ENCODE results near the gene ERC2. TPM values are rescaled to one million over a fixed set of nuclear protein-coding genes. Genes with fewer than 3 reads are reported as not detected.

ERC2 gene
- total RNA-seq, 2 donors from 2014 or later: 0.21 to 0.30 TPM

- Histone ChIP-seq H3K36me3 (no peaks in the 10 kb centered on the region), H3K9ac (ENCODE audit: low read depth in 2 of 2, low read length in 2 of 2) (no peak overlapping the region), H3K4me1 (no peaks in the 10 kb centered on the region), H3K27ac (no peak overlapping the region), H3K4me3 (no peak overlapping the region), H3K27me3 (no peaks in the 10 kb centered on the region), H3K9me3 (no peaks in the 10 kb centered on the region)
- no peak for DNase-seq
- TF ChIP-seq CTCF (IDR thresholded peaks at IDR 0.05): no peak
- intact Hi-C loops (cut with DNase I): no loop called here
Observed at GRCh38 chr3:55742022-55742831, 726.0 kb downstream of the ERC2 start.

GRCh38 chr3:55737186-55737585 is 731.1 kb downstream of the ERC2 start:
- H3K9me3 ChIP-seq: no peaks in the 10 kb centered on the region
- no peak overlapping the region for H3K27ac ChIP-seq
- DNase-seq: no peak
- H3K4me1 ChIP-seq: no peaks in the 10 kb centered on the region
- no peaks in the 10 kb centered on the region for H3K36me3 ChIP-seq
- H3K27me3 ChIP-seq: no peaks in the 10 kb centered on the region
- intact Hi-C loops (cut with DNase I): no loop called here
- no peak overlapping the region for H3K9ac ChIP-seq (ENCODE audit: low read depth in 2 of 2, low read length in 2 of 2)
- TF ChIP-seq CTCF (IDR thresholded peaks at IDR 0.05): no peak
- no peak overlapping the region for H3K4me3 ChIP-seq

- TF ChIP-seq CTCF (IDR thresholded peaks at IDR 0.05): no peak
- intact Hi-C loops (cut with DNase I): no loop called here
Observed at GRCh38 chr3:55735976-55736375, 732.3 kb downstream of the ERC2 start.

GRCh38 chr3:55731741-55732140 is 736.5 kb downstream of the ERC2 start:
- Histone ChIP-seq H3K4me1 (no peaks in the 10 kb centered on the region), H3K4me3 (no peak overlapping the region), H3K27me3 (no peaks in the 10 kb centered on the region), H3K9ac (ENCODE audit: low read depth in 2 of 2, low read length in 2 of 2) (no peak overlapping the region), H3K9me3 (no peaks in the 10 kb centered on the region), H3K36me3 (no peaks in the 10 kb centered on the region), H3K27ac (no peak overlapping the region)
- TF ChIP-seq CTCF (IDR thresholded peaks at IDR 0.05): no peak
- no peak for DNase-seq
- intact Hi-C loops (cut with DNase I): no loop called here

More at GRCh38 chr3:55735976-55736375, 732.3 kb downstream of the ERC2 start:
- no peaks in the 10 kb centered on the region for H3K4me1 ChIP-seq
- no peak overlapping the region for H3K9ac ChIP-seq (ENCODE audit: low read depth in 2 of 2, low read length in 2 of 2)
- no peaks in the 10 kb centered on the region for H3K9me3 ChIP-seq
- H3K36me3 ChIP-seq: no peaks in the 10 kb centered on the region
- no peaks in the 10 kb centered on the region for H3K27me3 ChIP-seq
- DNase-seq: no peak
- no peak overlapping the region for H3K4me3 ChIP-seq
- H3K27ac ChIP-seq: no peak overlapping the region

- H3K9me3 ChIP-seq: no peaks in the 10 kb centered on the region
- no peaks in the 10 kb centered on the region for H3K4me1 ChIP-seq
- intact Hi-C loops (cut with DNase I): loop anchor here (10.0 kb wide), 1 partner anchor 875 kb away; no protein-coding TSS in a partner anchor
- no peak overlapping the region for H3K4me3 ChIP-seq
- H3K36me3 ChIP-seq: no peaks in the 10 kb centered on the region
- DNase-seq: no peak
- no peaks in the 10 kb centered on the region for H3K27me3 ChIP-seq
- H3K27ac ChIP-seq: no peak overlapping the region
- H3K9ac ChIP-seq (ENCODE audit: low read depth in 2 of 2, low read length in 2 of 2): no peak overlapping the region
- TF ChIP-seq CTCF (IDR thresholded peaks at IDR 0.05): no peak
Observed at GRCh38 chr3:55729546-55729945, 738.7 kb downstream of the ERC2 start.
